GM12864 (cell line): ENCODE data around the gene WWOX.

ENCODE experiments used
- DNase-seq: peaks from one replicate; pipeline ENCODE4 v3.0.0-alpha.2; 2011; ENCODE audit warnings: low read depth
- H3K4me3 ChIP-seq: 2 replicates; pipeline ENCODE4 v1.5.1; 2011; ENCODE audit warnings: mild to moderate bottlenecking, low read depth, low read length, control low read depth
- TF ChIP-seq, protein P1 (sequence below): IDR thresholded peaks from 2 replicates; pipeline ENCODE4 v1.5.1; 2011; ENCODE audit warnings: low read depth, mild to moderate bottlenecking, moderate library complexity, low read length, control low read depth, inconsistent platforms; ENCODE audit errors: missing control alignments

Gene WWOX

DNA sequence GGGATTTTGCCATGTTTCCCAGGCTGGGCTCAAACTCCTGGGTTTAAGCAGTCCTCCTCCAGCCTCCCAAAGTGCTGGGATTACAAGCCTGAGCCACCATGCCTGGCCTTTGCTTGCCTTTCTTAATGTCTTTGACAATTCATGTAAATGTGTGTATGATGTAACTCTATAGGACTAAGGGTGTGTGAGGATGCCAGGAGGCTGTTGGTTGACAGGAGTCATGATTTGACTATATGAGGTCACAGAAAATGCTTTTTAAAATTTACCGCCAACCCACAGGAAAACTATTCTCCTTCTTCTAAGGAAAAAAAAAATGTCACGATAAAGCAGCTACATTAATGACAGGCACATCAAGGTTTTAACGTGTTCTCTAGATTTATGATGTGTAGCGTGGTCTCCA is 118.8 kb downstream of the WWOX start:
- H3K4me3 ChIP-seq: no peak overlapping the region
- TF ChIP-seq, protein P1, sequence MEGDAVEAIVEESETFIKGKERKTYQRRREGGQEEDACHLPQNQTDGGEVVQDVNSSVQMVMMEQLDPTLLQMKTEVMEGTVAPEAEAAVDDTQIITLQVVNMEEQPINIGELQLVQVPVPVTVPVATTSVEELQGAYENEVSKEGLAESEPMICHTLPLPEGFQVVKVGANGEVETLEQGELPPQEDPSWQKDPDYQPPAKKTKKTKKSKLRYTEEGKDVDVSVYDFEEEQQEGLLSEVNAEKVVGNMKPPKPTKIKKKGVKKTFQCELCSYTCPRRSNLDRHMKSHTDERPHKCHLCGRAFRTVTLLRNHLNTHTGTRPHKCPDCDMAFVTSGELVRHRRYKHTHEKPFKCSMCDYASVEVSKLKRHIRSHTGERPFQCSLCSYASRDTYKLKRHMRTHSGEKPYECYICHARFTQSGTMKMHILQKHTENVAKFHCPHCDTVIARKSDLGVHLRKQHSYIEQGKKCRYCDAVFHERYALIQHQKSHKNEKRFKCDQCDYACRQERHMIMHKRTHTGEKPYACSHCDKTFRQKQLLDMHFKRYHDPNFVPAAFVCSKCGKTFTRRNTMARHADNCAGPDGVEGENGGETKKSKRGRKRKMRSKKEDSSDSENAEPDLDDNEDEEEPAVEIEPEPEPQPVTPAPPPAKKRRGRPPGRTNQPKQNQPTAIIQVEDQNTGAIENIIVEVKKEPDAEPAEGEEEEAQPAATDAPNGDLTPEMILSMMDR: no peak
- DNase-seq: no peak

DNA sequence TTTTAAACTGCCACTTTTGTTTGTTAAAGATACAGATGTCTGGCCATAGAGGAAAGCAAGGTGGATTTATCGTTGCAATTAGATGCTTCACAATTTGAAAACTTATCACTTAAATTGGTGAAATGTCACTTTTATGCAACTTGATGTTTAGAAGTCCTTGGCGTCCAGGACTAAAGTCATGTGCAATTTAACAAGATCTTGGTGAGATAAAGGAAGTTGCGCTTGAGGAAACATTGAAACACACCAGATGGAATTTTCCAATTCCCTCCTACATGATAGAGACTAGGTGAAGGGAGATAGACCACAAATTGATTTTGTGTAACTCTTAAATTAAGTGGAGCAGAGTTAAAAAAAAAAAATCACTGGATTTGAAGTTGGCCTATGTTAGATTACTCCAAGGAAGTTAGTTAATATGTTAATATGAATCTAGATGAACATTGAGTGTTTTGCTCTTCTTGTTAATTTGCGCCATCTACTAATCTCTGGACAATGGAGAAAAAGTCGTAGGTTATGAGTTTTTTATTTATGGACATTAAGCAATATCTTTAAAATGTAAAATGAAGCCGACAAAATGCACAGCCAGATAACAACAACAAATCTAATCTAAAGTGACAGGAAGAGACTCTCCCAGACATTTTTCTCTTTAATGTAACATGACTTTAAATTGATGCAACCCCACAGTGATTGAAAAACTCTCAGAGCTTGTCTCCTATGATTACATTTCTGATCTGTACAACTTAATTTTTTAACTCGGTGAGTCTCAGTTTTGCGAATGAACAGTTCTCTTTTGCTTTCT is 119.6 kb downstream of the WWOX start:
- no peak for DNase-seq
- H3K4me3 ChIP-seq: no peak overlapping the region
- TF ChIP-seq, protein P1: no peak

DNA sequence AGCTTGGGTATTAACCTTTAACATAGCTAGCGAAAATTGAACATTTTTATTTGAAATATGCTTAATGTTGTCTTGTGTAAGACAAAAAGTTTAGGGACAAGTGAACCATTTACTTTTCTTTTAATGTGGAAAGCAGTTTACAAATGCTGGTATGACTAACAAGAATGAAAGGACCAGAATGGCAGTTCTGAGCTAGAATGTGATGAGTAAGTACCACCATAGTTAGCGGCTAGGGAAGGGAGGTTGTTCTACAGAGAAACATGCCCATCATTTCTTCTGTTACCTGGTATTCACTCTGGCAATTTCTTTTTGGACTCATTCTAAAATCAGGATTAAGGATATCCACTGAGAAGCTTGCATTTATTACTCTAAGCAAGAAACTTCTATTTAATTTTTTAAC is 121.1 kb downstream of the WWOX start:
- TF ChIP-seq, protein P1: no peak
- no peak for DNase-seq

DNA sequence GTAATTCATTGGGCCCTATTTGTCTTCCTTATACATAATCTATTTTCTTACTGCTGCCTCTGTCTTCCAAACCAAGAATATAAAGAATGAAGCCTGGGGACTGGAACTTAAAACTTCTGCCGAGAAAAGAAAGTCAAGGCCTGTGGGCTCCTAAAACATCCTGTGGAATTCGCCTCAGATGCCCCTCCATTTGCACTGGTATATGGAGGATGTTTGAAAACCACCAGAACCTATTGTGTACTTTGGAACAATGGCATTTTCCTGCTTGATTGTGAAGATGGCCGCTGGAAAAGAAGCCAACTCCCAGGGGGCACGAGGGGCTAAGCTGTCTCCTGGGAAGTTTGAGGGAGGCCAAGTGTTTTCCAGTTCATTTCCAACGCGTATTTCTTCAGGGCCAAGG is 122.4 kb downstream of the WWOX start:
- TF ChIP-seq, protein P1: no peak
- no peak overlapping the region for H3K4me3 ChIP-seq
- DNase-seq: no peak

More for the DNA sequence above, 121.1 kb downstream of the WWOX start:
- H3K4me3 ChIP-seq: no peak overlapping the region

DNA sequence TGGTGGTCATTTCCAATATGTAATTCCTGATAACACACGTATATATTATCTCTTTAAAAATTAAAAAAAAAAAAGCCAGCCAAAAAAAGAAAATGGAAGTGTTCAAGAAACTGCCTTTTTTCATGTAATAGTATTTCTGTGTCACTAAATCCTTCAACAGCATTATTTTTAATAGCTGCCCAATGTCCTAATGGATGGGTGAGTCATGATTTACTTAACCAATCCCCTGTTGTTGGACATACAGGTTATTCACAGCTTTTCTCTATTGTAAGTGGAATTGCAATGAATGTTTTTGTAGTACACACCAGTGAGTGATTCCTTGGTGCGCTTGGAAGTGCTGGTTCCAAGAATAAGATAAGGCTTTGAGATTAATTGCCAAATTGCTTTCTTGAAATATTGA is 124.9 kb downstream of the WWOX start:
- TF ChIP-seq, protein P1: no peak
- DNase-seq: no peak

DNA sequence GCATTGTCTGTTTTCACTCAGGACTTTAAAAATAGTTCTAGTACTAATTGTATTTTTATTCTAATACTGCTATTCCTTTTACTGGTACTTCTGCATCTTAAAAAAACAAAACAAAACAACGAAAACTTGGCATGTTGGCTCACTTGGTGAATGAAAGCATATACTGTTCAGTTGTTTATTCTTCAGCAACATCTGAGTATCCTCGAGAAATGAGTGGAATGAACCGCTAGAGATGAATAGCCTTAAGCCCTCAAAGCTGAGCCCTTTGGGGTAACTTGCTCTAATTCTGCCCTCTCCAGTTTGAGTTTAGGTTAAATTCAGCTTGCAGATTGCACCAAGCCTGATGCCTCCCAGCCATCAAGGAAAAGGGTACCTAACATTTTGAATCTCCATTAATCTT is 126.5 kb downstream of the WWOX start:
- H3K4me3 ChIP-seq: no peak overlapping the region
- TF ChIP-seq, protein P1: no peak
- no peak for DNase-seq

More for the DNA sequence above, 124.9 kb downstream of the WWOX start:
- no peak overlapping the region for H3K4me3 ChIP-seq

DNA sequence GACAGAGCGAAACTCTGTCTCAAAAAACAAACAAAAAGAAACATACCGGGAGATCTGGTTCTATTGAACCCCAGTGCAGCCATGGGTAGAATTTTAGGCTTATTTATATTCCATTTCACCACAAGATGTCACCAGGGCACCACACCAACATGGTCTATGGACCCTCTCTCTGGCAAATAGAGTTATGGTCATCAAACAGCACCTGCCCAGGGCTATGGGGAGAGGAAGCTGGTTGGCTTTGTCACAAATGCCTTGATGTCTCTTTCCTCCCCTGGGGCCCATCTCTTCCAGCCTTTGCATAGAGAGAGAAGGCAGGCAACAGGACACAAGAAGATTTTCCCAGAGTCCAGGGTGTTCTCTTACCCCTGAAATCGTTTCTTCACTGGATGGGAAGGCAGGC is 128.4 kb downstream of the WWOX start:
- DNase-seq: no peak
- H3K4me3 ChIP-seq: no peak overlapping the region
- TF ChIP-seq, protein P1: no peak
